GM18498 (cell line): ENCODE data around the gene ISL1.

Experiments used
- ATAC-seq: cut with Tn5 transposase; IDR thresholded peaks from one replicate; pipeline ENCODE4 v1.9.1; 2021; ENCODE audit warnings: mild to moderate bottlenecking, moderate library complexity; ENCODE audit not compliant: unreplicated experiment

The ISL1 gene

GRCh38 chr5:51383131-51384121 lies at the start of gene ISL1:
Gene ISL1 (plus strand): TSS chr5:51383448. CDS start chr5:51383672, 224 bp downstream.
- ATAC-seq: no peak

GRCh38 chr5:51336878-51337277 lies 46.4 kb upstream of the ISL1 start:
- no peak for ATAC-seq

GRCh38 chr5:51345106-51345505 lies 38.1 kb upstream of the ISL1 start:
- ATAC-seq: no peak

GRCh38 chr5:51347157-51347556 lies 36.1 kb upstream of the ISL1 start:
- ATAC-seq: no peak

GRCh38 chr5:51347704-51348103 lies 35.5 kb upstream of the ISL1 start:
- ATAC-seq: no peak

GRCh38 chr5:51371052-51371451 lies 12.2 kb upstream of the ISL1 start:
- ATAC-seq: no peak

GRCh38 chr5:51373880-51374523 lies 9.2 kb upstream of the ISL1 start:
- ATAC-seq: no peak

GRCh38 chr5:51375084-51375483 lies 8.2 kb upstream of the ISL1 start:
- no peak for ATAC-seq

- no peak for ATAC-seq
Observed at GRCh38 chr5:51376509-51376908, 6.7 kb upstream of the ISL1 start.

- no peak for ATAC-seq
Observed at GRCh38 chr5:51377151-51378060, 5.8 kb upstream of the ISL1 start.

- ATAC-seq: no peak
Observed at GRCh38 chr5:51378061-51378409, 5.2 kb upstream of the ISL1 start.

GRCh38 chr5:51378448-51379330 lies 4.6 kb upstream of the ISL1 start:
- ATAC-seq: no peak

- ATAC-seq: no peak
Observed at GRCh38 chr5:51379331-51379700, 3.9 kb upstream of the ISL1 start.

GRCh38 chr5:51380603-51381207 lies 2.5 kb upstream of the ISL1 start:
- no peak for ATAC-seq

- no peak for ATAC-seq
Observed at GRCh38 chr5:51381761-51382474, 1.3 kb upstream of the ISL1 start.

- no peak for ATAC-seq
Observed at GRCh38 chr5:51382521-51383130, 622 bp upstream of the ISL1 start.

- no peak for ATAC-seq
Observed at GRCh38 chr5:51384281-51384840, 1.1 kb downstream of the ISL1 start.

GRCh38 chr5:51385216-51385615 lies 2.0 kb downstream of the ISL1 start:
- ATAC-seq: no peak
